Thoracic aorta (tissue), 2 donors: ENCODE data around the gene PITRM1. TPM values are rescaled to one million over a fixed set of nuclear protein-coding genes. Genes with fewer than 3 reads are reported as not detected.

ENCODE experiments used
- ATAC-seq: fragments of 150-250 bp; one replicate; pipeline ENCODE4 v1.8.0; 2017; ENCODE audit warnings: low read depth; ENCODE audit not compliant: insufficient number of reproducible peaks, low FRiP score
- DNase-seq: peaks from one replicate; pipeline ENCODE4 v3.0.0-alpha.2; 2020; ENCODE audit warnings: low spot score
- H3K27ac ChIP-seq, 2 donors: fragments of 200-600 bp; sonication (generic); 1 replicate in 1 of 2; 2 replicates in 1 of 2; pipeline ENCODE4 v1.5.1; 2016; ENCODE audit warnings: mild to moderate bottlenecking in 2 of 2, moderate library complexity in 2 of 2
- H3K27me3 ChIP-seq: fragments of 200-600 bp; sonication (generic); replicated peaks from 2 replicates; pipeline ENCODE4 v1.6.0; 2016; ENCODE audit warnings: mild to moderate bottlenecking; ENCODE audit not compliant: insufficient read depth
- H3K36me3 ChIP-seq: fragments of 200-600 bp; sonication (generic); one replicate; pipeline ENCODE4 v1.5.1; 2016
- H3K4me1 ChIP-seq, 2 donors: fragments of 200-600 bp; sonication (generic); 1 replicate in 1 of 2; 2 replicates in 1 of 2; pipeline versions ENCODE4 v1.5.1 to v1.6.0; 2016; ENCODE audit warnings: low read depth in 2 of 2, mild to moderate bottlenecking in 1 of 2; ENCODE audit not compliant: control insufficient read depth in 1 of 2
- H3K4me3 ChIP-seq: fragments of 200-600 bp; sonication (generic); 2 replicates; pipeline ENCODE4 v1.5.1; 2016; ENCODE audit warnings: mild to moderate bottlenecking
- H3K9me3 ChIP-seq: fragments of 200-600 bp; sonication (generic); 2 replicates; pipeline ENCODE4 v1.5.1; 2016
- CTCF ChIP-seq: fragments of 200-600 bp; sonication (generic); IDR thresholded peaks from one replicate; pipeline ENCODE4 v1.5.1; 2019; ENCODE audit warnings: antibody characterized with exemption
- total RNA-seq, 2 donors: library from RNA; depleted of rRNA; stranded (reverse); fragments of >200 nt; gene quantifications; one replicate each; pipeline versions ENCODE4 v1.1.0 to v1.2.3, GENCODE V29; 2016

The PITRM1 gene
- total RNA-seq, 2 donors from 2014 or later = 104 to 125 TPM

DNA sequence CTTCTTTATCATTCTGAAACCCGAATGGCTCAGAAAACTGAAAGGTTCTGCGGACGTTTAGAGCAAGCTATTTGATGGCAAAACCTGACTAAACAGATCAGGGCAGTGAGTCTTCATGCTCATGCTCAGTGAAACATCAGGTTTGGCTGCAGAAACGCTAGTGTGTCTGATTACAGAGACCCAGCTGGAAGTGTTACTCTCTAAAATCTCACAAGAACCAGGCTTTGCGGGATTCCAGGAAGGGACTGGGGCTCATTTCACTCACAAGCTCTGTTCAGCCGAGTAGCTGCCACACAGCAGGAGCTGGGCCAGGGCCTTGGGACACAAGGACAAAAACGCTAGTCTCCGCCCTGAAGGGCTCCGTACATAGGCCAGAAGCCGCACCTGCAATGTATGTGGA, 2.9 kb downstream of the PITRM1 start:
- Histone ChIP-seq H3K4me1 (peaks cover 11 to 20% of the 10 kb centered on the region in 2 donors), H3K4me3 (no peak overlapping the region), H3K36me3 (peaks cover 51% of the 10 kb centered on the region), H3K27me3 (no peaks in the 10 kb centered on the region), H3K9me3 (no peaks in the 10 kb centered on the region), H3K27ac (no peak overlapping the region)
- TF ChIP-seq CTCF = no peak
- no peak for DNase-seq
- ATAC-seq = no peak

GRCh38 chr10:3169271-3169670, 3.3 kb downstream of the PITRM1 start:
- H3K4me1 ChIP-seq = peaks cover 11 to 20% of the 10 kb centered on the region in 2 donors
- no peak overlapping the region for H3K27ac ChIP-seq
- no peak for TF ChIP-seq CTCF
- no peaks in the 10 kb centered on the region for H3K9me3 ChIP-seq
- peaks cover 55% of the 10 kb centered on the region for H3K36me3 ChIP-seq
- H3K4me3 ChIP-seq = no peak overlapping the region
- H3K27me3 ChIP-seq = no peaks in the 10 kb centered on the region
- DNase-seq (no peak), ATAC-seq (no peak)

- TF ChIP-seq CTCF = no peak
Observed at GRCh38 chr10:3167611-3168330, 4.8 kb downstream of the PITRM1 start.

DNA sequence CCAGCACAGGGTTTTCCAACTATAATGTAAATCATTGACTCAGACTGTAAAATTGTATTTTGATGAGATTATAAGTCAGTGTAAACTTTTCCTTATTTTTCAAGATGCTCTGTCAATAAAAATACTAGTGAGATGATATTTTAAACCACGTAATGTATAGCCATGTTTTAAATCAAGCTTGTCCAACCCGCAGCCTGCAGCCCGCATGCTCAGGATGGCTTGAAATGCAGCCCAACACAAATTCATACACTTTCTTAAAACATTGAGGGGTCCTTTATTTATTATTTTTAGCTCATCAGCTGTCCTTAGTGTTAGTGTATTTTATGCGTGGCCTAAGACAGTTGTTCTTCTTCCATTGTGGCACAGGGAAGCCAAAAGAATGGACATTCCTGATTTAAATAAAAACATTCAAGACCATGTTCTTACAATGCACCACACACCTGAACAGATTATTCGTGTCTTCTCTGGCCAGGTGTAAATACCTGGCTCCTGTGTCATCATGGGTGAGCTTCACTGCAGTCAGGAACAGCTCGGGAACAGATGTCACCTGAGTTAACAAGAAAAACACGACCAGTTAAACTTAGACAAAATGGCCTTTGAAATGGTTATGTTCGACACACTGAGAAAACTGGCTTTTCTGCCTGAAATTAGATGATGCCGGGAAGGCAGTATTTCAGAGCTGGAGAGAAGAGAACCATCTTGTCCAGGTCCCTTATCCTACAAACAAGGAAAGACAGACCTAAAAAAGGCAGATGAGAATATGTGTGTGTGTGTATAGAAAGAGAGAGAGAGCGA, 5.9 kb downstream of the PITRM1 start:
- Histone ChIP-seq H3K9me3 (no peaks in the 10 kb centered on the region), H3K4me1 (peaks cover 11 to 19% of the 10 kb centered on the region in 2 donors), H3K4me3 (no peak overlapping the region), H3K36me3 (peaks cover 74% of the 10 kb centered on the region), H3K27ac (no peak overlapping the region), H3K27me3 (no peaks in the 10 kb centered on the region)
- ATAC-seq = no peak
- TF ChIP-seq CTCF = no peak
- DNase-seq = no peak

More at GRCh38 chr10:3167611-3168330, 4.8 kb downstream of the PITRM1 start:
- Histone ChIP-seq H3K27ac (no peak overlapping the region), H3K27me3 (no peaks in the 10 kb centered on the region), H3K9me3 (no peaks in the 10 kb centered on the region), H3K36me3 (peaks cover 67% of the 10 kb centered on the region), H3K4me3 (no peak overlapping the region), H3K4me1 (peaks cover 11 to 20% of the 10 kb centered on the region in 2 donors)
- ATAC-seq (no peak), DNase-seq (no peak)

DNA sequence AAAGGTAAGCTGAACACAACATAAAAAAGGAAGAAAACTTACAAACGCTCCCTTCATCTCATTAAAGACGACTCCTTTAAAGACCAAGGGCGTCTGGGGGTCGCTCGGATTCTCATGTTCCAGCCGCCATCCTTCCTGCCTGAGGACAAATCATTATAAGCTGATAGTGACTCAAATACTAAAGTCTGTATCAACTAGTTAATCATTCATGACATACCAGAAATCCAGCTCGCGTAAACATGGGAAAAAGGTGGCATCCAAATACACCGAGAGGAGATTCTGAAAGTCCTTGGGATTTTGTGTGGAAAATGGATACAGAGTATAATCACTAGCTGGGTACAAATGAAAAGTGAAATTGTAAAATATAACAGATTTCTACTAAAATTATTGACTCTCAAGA, 7.4 kb downstream of the PITRM1 start:
- no peak for TF ChIP-seq CTCF
- H3K36me3 ChIP-seq = peaks cover 78% of the 10 kb centered on the region

More for the DNA sequence above, 7.4 kb downstream of the PITRM1 start:
- Histone ChIP-seq H3K27me3 (no peaks in the 10 kb centered on the region), H3K4me3 (no peak overlapping the region), H3K27ac (no peak overlapping the region), H3K9me3 (no peaks in the 10 kb centered on the region), H3K4me1 (peaks cover 0 to 6% of the 10 kb centered on the region in 2 donors)
- DNase-seq (no peak), ATAC-seq (no peak)
